Measurements from ENCODE around the gene HHEX. TPM values are rescaled to one million over a fixed set of nuclear protein-coding genes. Genes with fewer than 3 reads are reported as not detected.

HHEX gene
- total and polyA plus RNA-seq, 10 of the 15 experiments (the other 5 are each of a cell fraction or from before 2014, with no cell fraction given), result 3.9 to 32.8 (median 16.4) TPM

- no peak for TF ChIP-seq ATF3 (IDR thresholded peaks at IDR 0.05; ENCODE audit: borderline replicate concordance, extremely low read depth, low read depth, low read length)
- TF ChIP-seq SKIL (IDR thresholded peaks at IDR 0.05; ENCODE audit: low read depth, poor library complexity, severe bottlenecking), result no peak
- TF ChIP-seq EGR1 (IDR thresholded peaks at IDR 0.05; ENCODE audit: borderline replicate concordance in 1 of 2, low read depth in 2 of 2, low read length in 2 of 2), result no peak
- no peak for TF ChIP-seq PAX5 (IDR thresholded peaks at IDR 0.05; ENCODE audit: borderline replicate concordance, low read depth, low read length)
- no peak for TF ChIP-seq HSF1 (IDR thresholded peaks at IDR 0.05; ENCODE audit: low read depth, low read length)
- no peak for TF ChIP-seq MYB (IDR thresholded peaks at IDR 0.05; ENCODE audit: borderline replicate concordance, low read depth, low read length)
- no peak for TF ChIP-seq ZBTB4 (CRISPR knock-in tag; IDR thresholded peaks at IDR 0.05)
Observed at GRCh38 chr10:92692697-92693533, 3.2 kb downstream of the HHEX start (continued).
